ENCODE measurements around the gene TMCC2.
"Not testable (repeated sequence)": the region's sequence is repeated elsewhere in the genome, so short reads cannot be mapped to it uniquely, and the experiment has no call there.

TMCC2 gene

GRCh38 chr1:205227584-205228013 is at the start of gene TMCC2:
Gene TMCC2 (plus strand): TSS chr1:205227946. CDS start chr1:205228565, 619 bp downstream.
- peak; percentile 86 for DNase-seq

GRCh38 chr1:205179842-205180241 is 47.9 kb upstream of the TMCC2 start:
- no peak for DNase-seq

GRCh38 chr1:205180331-205180730 is 47.4 kb upstream of the TMCC2 start:
- DNase-seq, result not testable (repeated sequence)

GRCh38 chr1:205182930-205183329 is 44.8 kb upstream of the TMCC2 start:
- no peak for DNase-seq

GRCh38 chr1:205183676-205184335 is 43.9 kb upstream of the TMCC2 start:
- DNase-seq, result no peak

- DNase-seq, result no peak
Observed at GRCh38 chr1:205186191-205186590, 41.6 kb upstream of the TMCC2 start.

- no peak for DNase-seq
Observed at GRCh38 chr1:205187420-205187819, 40.3 kb upstream of the TMCC2 start.

- DNase-seq, result no peak
Observed at GRCh38 chr1:205188098-205188497, 39.6 kb upstream of the TMCC2 start.

GRCh38 chr1:205188596-205188995 is 39.1 kb upstream of the TMCC2 start:
- peak; percentile 23 for DNase-seq

GRCh38 chr1:205189131-205189530 is 38.6 kb upstream of the TMCC2 start:
- DNase-seq, result no peak

GRCh38 chr1:205190845-205191577 is 36.7 kb upstream of the TMCC2 start:
- DNase-seq, result no peak

GRCh38 chr1:205191622-205192021 is 36.1 kb upstream of the TMCC2 start:
- peak; percentile 76 for DNase-seq

- no peak for DNase-seq
Observed at GRCh38 chr1:205192287-205192686, 35.5 kb upstream of the TMCC2 start.

GRCh38 chr1:205199090-205199930 is 28.4 kb upstream of the TMCC2 start:
- DNase-seq, result no peak

- DNase-seq, result no peak
Observed at GRCh38 chr1:205199931-205200299, 27.8 kb upstream of the TMCC2 start.

- DNase-seq, result no peak
Observed at GRCh38 chr1:205204552-205204951, 23.2 kb upstream of the TMCC2 start.

- DNase-seq, result no peak
Observed at GRCh38 chr1:205205055-205205454, 22.7 kb upstream of the TMCC2 start.

- no peak for DNase-seq
Observed at GRCh38 chr1:205208811-205209210, 18.9 kb upstream of the TMCC2 start.

GRCh38 chr1:205210756-205211168 is 17.0 kb upstream of the TMCC2 start:
- DNase-seq, result no peak

- DNase-seq, result peak; percentile 93
Observed at GRCh38 chr1:205211169-205211838, 16.4 kb upstream of the TMCC2 start, which contains the start of gene DSTYK. Gene DSTYK (minus strand): TSS chr1:205211702. CDS start chr1:205211535, 167 bp downstream.

- DNase-seq, result no peak
Observed at GRCh38 chr1:205211839-205212536, 15.8 kb upstream of the TMCC2 start.

GRCh38 chr1:205214756-205215155 is 13.0 kb upstream of the TMCC2 start:
- DNase-seq, result no peak
